NK-92 treated with Interleukin-12 subunit alpha and Interleukin-12 subunit beta, amount 100 ng/mL, for 24 hours (cell line): ENCODE measurements around the gene CHMP4B.
"Not testable (repeated sequence)": the region's sequence is repeated elsewhere in the genome, so short reads cannot be mapped to it uniquely, and the experiment has no call there.

Experiments used
- DNase-seq: peaks from one replicate; lab custom pipeline; 2025; lab: John Stamatoyannopoulos, UW

Gene CHMP4B

GRCh38 chr20:33789858-33790182 is 21.3 kb upstream of the CHMP4B start:
- DNase-seq, result no peak

DNA sequence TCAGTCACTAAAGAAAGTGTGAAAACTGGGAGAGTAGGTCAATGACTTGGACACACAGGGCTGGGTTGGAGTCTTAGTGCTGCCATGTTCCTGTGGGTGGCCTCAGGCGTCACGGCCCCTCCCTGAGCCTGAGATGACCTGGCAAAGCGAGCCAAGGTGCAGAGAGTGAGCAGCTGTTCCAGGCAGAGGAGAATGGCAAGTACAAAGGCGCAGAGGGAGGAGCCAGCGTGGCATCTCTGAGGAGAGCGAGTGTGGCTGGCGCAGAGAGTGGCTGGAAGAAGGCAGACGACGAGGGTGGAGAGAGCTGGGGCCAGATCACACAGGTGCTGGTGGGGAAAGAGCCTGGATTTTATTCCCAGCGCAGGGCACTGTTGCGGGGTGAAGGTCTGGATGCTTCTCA is 20.6 kb upstream of the CHMP4B start:
- DNase-seq, result no peak

GRCh38 chr20:33791021-33791420 is 20.1 kb upstream of the CHMP4B start:
- DNase-seq, result no peak

- no peak for DNase-seq
These were observed 19.6 kb upstream of the CHMP4B start for GRCh38 chr20:33791540-33791939.

- DNase-seq, result no peak
These were observed 19.1 kb upstream of the CHMP4B start for GRCh38 chr20:33791959-33792597.

- not testable (repeated sequence) for DNase-seq
These were observed 18.6 kb upstream of the CHMP4B start for GRCh38 chr20:33792598-33792989.

DNA sequence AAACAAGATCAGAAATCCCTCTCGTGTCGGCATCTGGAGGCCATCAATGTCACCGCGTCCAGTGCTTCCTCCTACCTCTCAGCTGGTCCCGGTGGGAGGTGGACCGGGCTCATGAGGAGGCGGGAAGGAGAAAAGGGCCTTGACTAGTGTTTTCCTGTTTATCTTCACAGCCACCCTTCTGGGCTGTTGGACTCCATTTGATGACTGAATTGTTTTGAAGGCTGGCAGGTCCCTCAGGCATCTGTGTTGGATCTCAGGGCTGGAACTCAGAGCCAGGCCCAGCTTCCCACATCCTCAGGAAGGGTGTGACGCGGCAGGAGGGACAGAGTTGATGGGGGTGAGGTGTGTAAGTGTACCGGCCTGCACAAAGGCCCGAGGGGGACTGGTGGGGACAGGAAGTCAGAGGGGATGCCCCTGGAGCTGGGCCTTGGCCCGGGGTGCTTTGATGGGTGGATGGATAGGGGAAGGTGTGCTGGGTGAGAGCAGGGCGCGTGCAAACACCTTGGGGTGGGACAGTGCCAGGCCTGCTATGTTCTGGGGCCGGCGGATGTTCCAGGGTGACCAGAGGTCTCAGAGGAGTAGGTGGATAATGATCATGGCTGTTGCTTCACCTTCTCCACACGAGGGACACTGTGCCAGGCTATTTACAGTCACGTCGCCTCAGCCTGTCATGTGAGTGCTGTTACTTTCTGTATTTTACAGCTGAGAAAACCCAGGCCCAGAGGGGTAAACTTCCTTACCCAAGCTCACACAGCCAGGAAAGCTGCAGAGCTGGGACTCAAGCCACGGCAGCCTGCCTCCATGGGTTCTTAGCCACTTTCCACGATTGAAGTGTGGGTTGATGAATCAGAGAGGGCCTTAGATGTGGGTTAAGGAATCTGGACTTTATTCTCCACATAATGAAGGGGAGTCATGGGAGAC is 17.9 kb upstream of the CHMP4B start:
- no peak for DNase-seq

- no peak for DNase-seq
These were observed 14.8 kb upstream of the CHMP4B start for GRCh38 chr20:33796263-33796906.

GRCh38 chr20:33796907-33797544 is 14.1 kb upstream of the CHMP4B start:
- no peak for DNase-seq

GRCh38 chr20:33798444-33798843 is 12.7 kb upstream of the CHMP4B start:
- DNase-seq, result no peak

DNA sequence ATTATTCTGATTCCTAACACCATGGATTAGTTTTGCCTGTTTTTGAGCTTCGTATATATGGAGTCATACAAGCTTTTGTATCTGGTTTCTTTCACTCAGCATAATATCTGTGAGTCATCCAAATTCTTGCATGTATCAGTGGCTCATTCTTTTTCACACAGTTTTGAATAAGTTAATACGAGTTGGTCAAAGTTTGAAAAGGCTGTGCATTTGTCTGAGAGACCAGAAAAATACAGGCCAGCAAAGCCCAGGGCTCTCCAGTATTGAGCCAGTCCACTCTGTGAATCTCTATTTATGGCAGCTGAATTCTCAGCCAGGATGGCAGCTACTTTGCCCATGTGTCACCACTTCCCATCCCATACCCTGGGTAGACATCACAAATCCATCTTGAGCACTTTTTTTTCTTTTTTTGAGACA is 7.2 kb upstream of the CHMP4B start:
- no peak for DNase-seq

- DNase-seq, result no peak
These were observed 2.8 kb upstream of the CHMP4B start for GRCh38 chr20:33808388-33808787.

DNA sequence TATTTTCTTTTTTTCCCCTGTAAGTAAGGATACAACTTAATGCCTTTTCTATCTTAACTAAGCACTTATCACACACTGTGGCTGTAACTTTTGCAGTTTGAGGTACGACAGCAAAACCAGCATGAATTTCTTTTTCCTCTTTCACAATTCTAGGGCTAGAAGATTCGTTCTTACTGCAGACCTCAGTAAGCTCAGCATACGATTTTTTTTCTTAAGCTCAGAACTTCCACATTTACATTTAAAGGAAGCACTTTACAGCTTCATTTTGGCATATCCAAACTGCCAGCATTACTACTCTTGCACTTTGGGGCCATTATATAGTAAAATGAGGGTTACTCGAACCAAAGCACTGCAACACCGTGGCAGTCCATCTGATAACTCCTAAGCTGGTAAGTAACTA is 889 bp upstream of the CHMP4B start:
- no peak for DNase-seq

DNA sequence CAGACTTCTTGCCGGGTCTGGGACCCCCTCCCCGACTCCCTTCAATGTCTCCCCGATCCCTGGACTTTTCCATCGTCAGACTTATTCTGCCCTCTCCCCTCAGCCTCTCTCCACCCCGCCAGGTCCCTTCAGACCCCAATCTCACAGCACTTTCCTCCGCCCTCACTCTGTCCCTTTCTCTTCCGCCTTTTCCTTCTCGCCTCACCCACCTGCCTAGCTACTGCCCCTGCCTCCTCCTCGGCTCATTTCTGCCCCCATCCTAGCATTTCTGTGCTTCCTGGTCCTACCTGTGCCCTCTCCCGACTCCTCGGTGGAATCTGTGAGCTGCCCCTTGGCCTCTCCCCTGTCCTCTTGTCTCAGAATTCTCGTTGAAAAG is 616 bp downstream of the CHMP4B start:
- no peak for DNase-seq

GRCh38 chr20:33812152-33812849 is 1.2 kb downstream of the CHMP4B start:
- DNase-seq, result no peak

DNA sequence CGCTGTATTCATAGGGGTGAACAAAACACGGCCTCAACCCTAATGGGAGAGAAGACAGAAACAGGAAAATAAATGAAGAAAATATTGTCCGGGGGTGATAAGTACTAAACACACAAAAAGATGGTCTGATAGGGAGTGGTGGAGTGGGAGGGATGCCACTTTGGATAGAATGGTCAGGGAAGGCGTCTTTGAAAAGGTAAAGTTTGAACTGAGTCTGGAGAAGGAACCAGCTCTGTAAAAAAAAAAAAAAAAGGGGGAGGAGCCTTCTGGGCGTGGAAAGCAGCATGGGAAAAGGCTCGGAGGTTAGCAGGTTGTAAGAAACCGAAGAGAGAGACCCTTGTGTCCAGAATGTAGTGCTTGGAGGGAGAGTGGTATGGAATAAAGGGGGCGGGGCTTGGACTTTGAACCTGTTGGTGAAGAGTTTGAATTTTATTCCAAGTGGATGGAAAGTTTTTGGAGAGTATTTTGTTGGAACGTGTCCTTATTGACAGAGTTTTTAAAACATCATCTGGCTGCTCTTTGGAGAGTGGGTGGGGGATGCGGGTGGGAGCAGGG is 1.8 kb downstream of the CHMP4B start:
- no peak for DNase-seq

DNA sequence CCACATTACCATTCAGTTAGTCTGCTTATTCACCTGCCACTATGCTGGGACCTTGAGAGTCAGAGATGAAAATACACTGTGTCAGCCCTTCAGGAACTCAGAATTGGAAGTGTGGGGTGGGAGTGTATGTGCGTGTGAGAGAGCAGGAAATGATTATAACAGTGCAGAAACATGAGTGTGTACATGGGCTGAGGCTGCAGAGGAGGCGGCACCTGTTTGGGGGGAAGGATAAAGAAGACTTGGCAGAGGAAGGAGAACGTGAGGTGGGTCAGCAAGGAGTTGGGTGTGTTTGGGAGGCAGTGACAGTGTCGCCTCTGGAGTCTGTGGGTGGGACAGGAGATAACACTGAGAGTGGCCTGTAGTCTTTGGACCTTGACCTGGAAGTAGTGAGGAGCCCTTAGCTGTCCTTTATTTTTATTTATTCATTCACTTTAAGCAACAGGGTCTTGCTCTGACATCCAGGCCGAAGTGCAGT is 3.1 kb downstream of the CHMP4B start:
- DNase-seq, result no peak

DNA sequence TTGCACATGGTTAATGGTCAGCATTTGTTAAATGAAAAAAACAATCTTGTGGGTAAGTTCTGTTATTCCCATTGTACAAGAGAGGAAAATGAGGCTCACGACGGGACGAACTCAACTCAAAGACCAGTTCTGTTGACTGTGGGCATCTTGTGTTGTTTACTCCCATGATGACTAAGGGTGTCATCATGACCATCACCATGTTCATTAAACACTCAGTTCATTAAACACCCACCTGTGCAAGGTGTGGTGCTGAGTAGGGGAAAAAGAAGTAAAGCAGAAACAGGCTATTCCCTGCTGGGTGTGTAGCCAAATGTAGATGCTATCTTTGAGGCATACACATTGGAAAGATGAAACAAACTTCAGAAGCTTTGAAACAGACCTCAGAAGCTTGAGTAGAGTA is 4.5 kb downstream of the CHMP4B start:
- no peak for DNase-seq

GRCh38 chr20:33816191-33816590 is 5.0 kb downstream of the CHMP4B start:
- DNase-seq, result no peak

GRCh38 chr20:33817411-33817810 is 6.3 kb downstream of the CHMP4B start:
- no peak for DNase-seq

- no peak for DNase-seq
These were observed 8.3 kb downstream of the CHMP4B start for GRCh38 chr20:33819456-33819855.

DNA sequence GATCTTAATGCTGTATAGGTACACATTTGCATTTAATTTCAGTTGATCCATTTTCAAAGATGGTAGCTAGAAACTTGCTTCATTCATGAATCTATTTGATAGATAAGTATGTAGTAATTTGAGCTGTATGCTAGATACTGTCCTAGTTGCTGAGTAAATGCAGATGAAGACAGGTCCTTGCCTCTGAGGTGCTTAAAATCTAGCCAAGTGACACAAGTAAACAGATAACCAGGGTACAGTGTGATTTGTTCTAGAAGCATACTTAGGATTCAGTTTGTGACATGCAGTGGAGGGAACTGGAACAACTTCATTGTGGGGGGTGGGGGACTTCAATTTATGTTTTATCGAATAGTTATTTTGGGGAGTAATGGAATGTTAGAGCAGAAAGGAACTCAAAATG is 9.2 kb downstream of the CHMP4B start:
- DNase-seq, result no peak
